Tibial artery (tissue), 4 donors: ENCODE data around the gene CAMTA1.

Experiments
- DNase-seq, 2 donors: peaks; one replicate each; pipeline ENCODE4 v3.0.0-alpha.2; 2019
- H3K27ac ChIP-seq, 2 donors: fragments of 200-600 bp; sonication (generic) in 1 of 2; 1 replicate in 1 of 2; 2 replicates in 1 of 2; pipeline ENCODE4 v1.5.1; 2018 to 2019; ENCODE audit warnings: mild to moderate bottlenecking in 1 of 2
- H3K27me3 ChIP-seq, 2 donors: fragments of 200-600 bp; sonication (generic) in 1 of 2; one replicate each; pipeline versions ENCODE4 v1.5.1 to v1.6.0; 2016 to 2019
- H3K36me3 ChIP-seq, 3 donors: fragments of 200-600 bp; sonication (generic) in 2 of 3; one replicate each; pipeline ENCODE4 v1.5.1; 2016 to 2019; ENCODE audit warnings: mild to moderate bottlenecking in 2 of 3
- H3K4me1 ChIP-seq, 4 donors: fragments of 200-600 bp; sonication (generic) in 2 of 4; 1 replicate in 3 of 4; 2 replicates in 1 of 4; pipeline ENCODE4 v1.5.1; 2016 to 2019
- H3K4me3 ChIP-seq, 2 donors: fragments of 200-600 bp; sonication (generic) in 1 of 2; 1 replicate in 1 of 2; 2 replicates in 1 of 2; pipeline ENCODE4 v1.5.1; 2018 to 2019; ENCODE audit warnings: mild to moderate bottlenecking in 2 of 2
- H3K9me3 ChIP-seq, 3 donors: fragments of 200-600 bp; sonication (generic) in 1 of 3; one replicate each; pipeline ENCODE4 v1.5.1; 2016 to 2019
- intact Hi-C: fragments of 100-400 bp; cut with DNase I; formaldehyde crosslinking; loops from one replicate; pipeline ENCODE4 v1.15.0; 2023; ENCODE audit warnings: low total_unique reads
- TF ChIP-seq, protein P1 (sequence below), 2 experiments: fragments of 200-600 bp in 1 of 2; fragments of 450-650 bp in 1 of 2; IDR thresholded peaks; one replicate each; pipeline ENCODE4 v1.5.1; 2017 to 2019; ENCODE audit warnings: antibody characterized with exemption in 2 of 2, mild to moderate bottlenecking in 1 of 2, moderate library complexity in 1 of 2

CAMTA1 gene

DNA sequence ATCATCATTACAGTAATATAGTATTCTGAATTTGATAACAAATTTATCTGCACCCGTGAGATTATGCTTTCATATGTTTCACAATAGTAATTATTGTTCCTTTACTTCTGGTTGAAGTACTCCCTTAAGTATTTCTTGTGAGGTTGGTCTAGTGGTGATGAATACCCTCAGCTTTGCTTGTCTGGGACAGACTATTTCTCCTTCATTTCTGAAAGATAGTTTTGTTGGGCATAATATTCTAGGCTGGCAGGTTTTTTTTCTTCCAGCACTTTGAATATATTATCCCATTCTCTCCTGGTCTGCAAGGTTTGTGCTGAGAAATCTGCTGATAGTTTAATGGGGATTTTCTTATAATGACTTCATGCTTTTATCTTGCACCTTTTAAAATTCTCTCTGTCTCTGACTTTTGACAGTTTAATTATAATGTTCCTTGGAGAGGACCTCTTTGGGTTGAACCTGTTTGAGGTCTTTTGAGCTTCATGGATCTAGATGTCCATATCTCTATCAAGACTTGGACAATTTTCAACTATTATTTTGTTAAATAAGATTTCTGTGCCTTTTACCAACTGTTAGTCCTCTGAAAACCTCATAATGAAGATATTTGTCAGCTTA lies 614.4 kb downstream of the CAMTA1 start:
- no peak for DNase-seq
- H3K4me3 ChIP-seq = no peak overlapping the region
- H3K27ac ChIP-seq = no peak overlapping the region
- H3K27me3 ChIP-seq = no peaks in the 10 kb centered on the region
- intact Hi-C loops = no loop called here
- peaks cover 0 to 8% (median 0%) of the 10 kb centered on the region in 4 donors for H3K4me1 ChIP-seq
- TF ChIP-seq, protein P1, sequence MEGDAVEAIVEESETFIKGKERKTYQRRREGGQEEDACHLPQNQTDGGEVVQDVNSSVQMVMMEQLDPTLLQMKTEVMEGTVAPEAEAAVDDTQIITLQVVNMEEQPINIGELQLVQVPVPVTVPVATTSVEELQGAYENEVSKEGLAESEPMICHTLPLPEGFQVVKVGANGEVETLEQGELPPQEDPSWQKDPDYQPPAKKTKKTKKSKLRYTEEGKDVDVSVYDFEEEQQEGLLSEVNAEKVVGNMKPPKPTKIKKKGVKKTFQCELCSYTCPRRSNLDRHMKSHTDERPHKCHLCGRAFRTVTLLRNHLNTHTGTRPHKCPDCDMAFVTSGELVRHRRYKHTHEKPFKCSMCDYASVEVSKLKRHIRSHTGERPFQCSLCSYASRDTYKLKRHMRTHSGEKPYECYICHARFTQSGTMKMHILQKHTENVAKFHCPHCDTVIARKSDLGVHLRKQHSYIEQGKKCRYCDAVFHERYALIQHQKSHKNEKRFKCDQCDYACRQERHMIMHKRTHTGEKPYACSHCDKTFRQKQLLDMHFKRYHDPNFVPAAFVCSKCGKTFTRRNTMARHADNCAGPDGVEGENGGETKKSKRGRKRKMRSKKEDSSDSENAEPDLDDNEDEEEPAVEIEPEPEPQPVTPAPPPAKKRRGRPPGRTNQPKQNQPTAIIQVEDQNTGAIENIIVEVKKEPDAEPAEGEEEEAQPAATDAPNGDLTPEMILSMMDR (IDR thresholded peaks at IDR 0.05) = no peak
- no peaks in the 10 kb centered on the region for H3K36me3 ChIP-seq
- H3K9me3 ChIP-seq = peaks cover 0 to 15% (median 6%) of the 10 kb centered on the region in 3 donors

- DNase-seq = no peak
- peaks cover 0 to 15% (median 0%) of the 10 kb centered on the region in 3 donors for H3K9me3 ChIP-seq
- H3K4me3 ChIP-seq = no peak overlapping the region
- no peaks in the 10 kb centered on the region for H3K36me3 ChIP-seq
- H3K27ac ChIP-seq = no peak overlapping the region
- no peaks in the 10 kb centered on the region for H3K27me3 ChIP-seq
- intact Hi-C loops = no loop called here
- TF ChIP-seq, protein P1 (IDR thresholded peaks at IDR 0.05) = no peak
- peaks cover 0 to 8% (median 0%) of the 10 kb centered on the region in 4 donors for H3K4me1 ChIP-seq
Observed at GRCh38 chr1:7400566-7400965, 615.3 kb downstream of the CAMTA1 start.

GRCh38 chr1:7401814-7402547 lies 616.7 kb downstream of the CAMTA1 start:
- H3K4me3 ChIP-seq = no peak overlapping the region
- H3K9me3 ChIP-seq = peaks cover 0 to 7% (median 0%) of the 10 kb centered on the region in 3 donors
- H3K36me3 ChIP-seq = no peaks in the 10 kb centered on the region
- DNase-seq = peak in 1 of 2 donors; percentile 45
- H3K27ac ChIP-seq = no peak overlapping the region
- intact Hi-C loops = no loop called here
- no peaks in the 10 kb centered on the region for H3K27me3 ChIP-seq
- TF ChIP-seq, protein P1 (IDR thresholded peaks at IDR 0.05) = no peak
- peaks cover 0 to 8% (median 0%) of the 10 kb centered on the region in 4 donors for H3K4me1 ChIP-seq

GRCh38 chr1:7402548-7402850 lies 617.2 kb downstream of the CAMTA1 start:
- intact Hi-C loops = no loop called here
- Histone ChIP-seq H3K4me1 (peaks cover 0 to 8% (median 0%) of the 10 kb centered on the region in 4 donors), H3K36me3 (no peaks in the 10 kb centered on the region), H3K27ac (no peak overlapping the region), H3K27me3 (no peaks in the 10 kb centered on the region), H3K9me3 (peaks cover 0 to 7% (median 0%) of the 10 kb centered on the region in 3 donors), H3K4me3 (no peak overlapping the region)
- TF ChIP-seq, protein P1 (IDR thresholded peaks at IDR 0.05) = no peak
- DNase-seq = no peak

DNA sequence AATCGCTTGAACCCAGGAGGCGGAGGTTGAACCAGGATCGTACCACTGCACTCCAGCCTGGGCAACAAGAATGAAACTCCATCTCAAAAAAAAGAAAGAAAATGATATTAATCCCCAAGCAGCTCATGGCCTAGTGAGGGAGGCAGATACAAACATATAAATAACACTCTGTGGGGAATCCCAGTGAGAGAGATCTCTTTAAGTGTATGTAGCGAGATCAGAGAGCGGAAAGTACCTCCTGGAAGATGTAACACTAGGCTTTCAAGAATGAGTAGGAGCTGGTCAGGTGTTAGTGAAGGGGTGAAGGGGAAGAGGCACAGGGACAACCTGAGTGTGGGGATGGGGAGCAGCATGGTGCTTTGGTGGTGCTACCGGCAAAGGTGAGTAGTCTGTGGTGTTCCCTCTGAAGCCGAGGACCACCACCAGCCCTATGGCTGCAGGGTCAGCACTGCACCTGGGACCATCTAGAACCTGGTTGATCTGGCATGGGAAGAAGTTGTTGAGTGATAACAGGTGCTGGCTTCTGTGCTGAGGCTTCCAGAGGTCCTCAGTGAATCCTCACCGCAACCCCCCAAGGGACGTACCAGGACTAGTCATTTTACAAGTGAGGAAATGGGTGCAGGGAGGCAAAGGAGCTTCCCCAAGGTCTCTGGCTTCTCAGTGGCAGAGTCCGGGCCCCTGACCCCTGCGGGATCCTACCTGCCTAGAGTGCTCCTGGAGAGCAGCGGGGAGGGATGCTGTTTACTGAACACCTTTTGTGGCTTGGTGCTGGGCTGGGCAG lies 618.2 kb downstream of the CAMTA1 start:
- peak in 1 of 2 donors; percentile 43 for DNase-seq
- Histone ChIP-seq H3K4me3 (no peak overlapping the region), H3K9me3 (peaks cover 0 to 7% (median 0%) of the 10 kb centered on the region in 3 donors), H3K4me1 (peaks cover 0 to 8% (median 0%) of the 10 kb centered on the region in 4 donors), H3K36me3 (no peaks in the 10 kb centered on the region), H3K27ac (no peak overlapping the region), H3K27me3 (no peaks in the 10 kb centered on the region)
- intact Hi-C loops = no loop called here
- TF ChIP-seq, protein P1 (IDR thresholded peaks at IDR 0.05) = no peak
